Pancreas (tissue), 10 donors: ENCODE data around the gene CDH26. TPM values are rescaled to one million over a fixed set of nuclear protein-coding genes. Genes with fewer than 3 reads are reported as not detected.

ENCODE experiments used
- ATAC-seq, 4 donors: fragments of 200-7000 bp; cut with Tn5 transposase; one replicate each; pipeline versions ENCODE4 v1.8.0 to v1.9.1; 2020; ENCODE audit warnings: mild to moderate bottlenecking in 4 of 4, moderate library complexity in 4 of 4
- DNase-seq, 6 donors: peaks; one replicate each; pipeline ENCODE4 v3.0.0-alpha.2; 2020
- FAIRE-seq: peaks from 2 replicates; lab custom pipeline; 2012; peaks lifted over from hg19 to GRCh38; lab: Jason Lieb, UNC
- H3K27ac ChIP-seq, 4 donors: fragments of 200-600 bp; sonication (generic); 1 replicate in 3 of 4; 2 replicates in 1 of 4; pipeline versions ENCODE4 v1.5.0 to v1.8.0; 2020
- H3K27me3 ChIP-seq, 4 donors: fragments of 200-600 bp; one replicate each; pipeline ENCODE4 v1.8.0; 2021
- H3K36me3 ChIP-seq, 3 donors: fragments of 200-600 bp; sonication (generic) in 1 of 3; one replicate each; pipeline versions ENCODE4 v1.5.0 to v1.8.0; 2020 to 2021
- H3K4me1 ChIP-seq, 3 donors: fragments of 200-600 bp; one replicate each; pipeline ENCODE4 v1.8.0; 2021
- H3K4me3 ChIP-seq, 4 donors: fragments of 200-600 bp; sonication (generic) in 2 of 4; one replicate each; pipeline versions ENCODE4 v1.5.0 to v1.8.0; 2020 to 2021
- H3K9me3 ChIP-seq, 4 donors: fragments of 200-600 bp; one replicate each; pipeline ENCODE4 v1.8.0; 2021
- WGBS, 2 donors: extraction: QIAGEN DNeasy Blood & Tissue Kit; methylation state at CpG; one replicate each; pipeline ENCODE4 v1.1.7; 2013; 5-methylcytosine and 5-hydroxymethylcytosine counted together
- intact Hi-C, 3 donors: fragments of 100-400 bp; cut with DNase I; formaldehyde crosslinking; loops; one replicate each; pipeline versions ENCODE4 v1.11.1 to v1.14.2; 2022
- polyA plus RNA-seq, 2 donors: library from polyadenylated mRNA; stranded (reverse); fragments of 200-250 nt; gene quantifications; one replicate each; pipeline ENCODE4 v1.2.3, GENCODE V29; 2013
- total RNA-seq, 6 donors: library from RNA; stranded (reverse); fragmentation: NEBNext Ultra II Directional in 4 of 6; extraction: Animal tissue kit (Norgen Biotek cat#: 25700) in 4 of 6; gene quantifications; one replicate each; pipeline versions ENCODE4 v1.2.1 to v1.2.4, GENCODE V29; 2021 to 2023
- TF ChIP-seq, protein P1 (sequence below), 4 donors: fragments of 200-600 bp; sonication (generic) in 3 of 4; IDR thresholded peaks; one replicate each; pipeline versions ENCODE4 v1.5.0 to v1.8.0; 2021; ENCODE audit warnings: antibody characterized with exemption in 4 of 4
- donor health status: healthy with polysubstance abuse.
- donor health status: DM: no; HTN: no; CAD: no; lungs with moderate emphysema.
- donor health status: DM: no; HTN: no; CAD: no.
- donor health status: control.
- donor health status: control.
- donor health status: Bipolar disorder and iron deficiency.
- donor health status: DM: yes; HTN: yes; CAD: no.
- donor health status: DM: no; HTN: no; CAD: no.
- donor health status: DM: no; HTN: no; CAD: no.
- donor health status: DM: yes; HTN: yes; CAD: no.

Gene CDH26
- total and polyA plus RNA-seq, 8 donors: 0.13 to 1.1 (median 0.48) TPM

- ATAC-seq: no peak
- intact Hi-C loops: loop anchor here in 1 of 3 donors (10.0 kb wide), 1 partner anchor 1838 kb away; no protein-coding TSS in a partner anchor
These were observed 98.3 kb downstream of the CDH26 start for GRCh38 chr20:60056407-60057122.

DNA sequence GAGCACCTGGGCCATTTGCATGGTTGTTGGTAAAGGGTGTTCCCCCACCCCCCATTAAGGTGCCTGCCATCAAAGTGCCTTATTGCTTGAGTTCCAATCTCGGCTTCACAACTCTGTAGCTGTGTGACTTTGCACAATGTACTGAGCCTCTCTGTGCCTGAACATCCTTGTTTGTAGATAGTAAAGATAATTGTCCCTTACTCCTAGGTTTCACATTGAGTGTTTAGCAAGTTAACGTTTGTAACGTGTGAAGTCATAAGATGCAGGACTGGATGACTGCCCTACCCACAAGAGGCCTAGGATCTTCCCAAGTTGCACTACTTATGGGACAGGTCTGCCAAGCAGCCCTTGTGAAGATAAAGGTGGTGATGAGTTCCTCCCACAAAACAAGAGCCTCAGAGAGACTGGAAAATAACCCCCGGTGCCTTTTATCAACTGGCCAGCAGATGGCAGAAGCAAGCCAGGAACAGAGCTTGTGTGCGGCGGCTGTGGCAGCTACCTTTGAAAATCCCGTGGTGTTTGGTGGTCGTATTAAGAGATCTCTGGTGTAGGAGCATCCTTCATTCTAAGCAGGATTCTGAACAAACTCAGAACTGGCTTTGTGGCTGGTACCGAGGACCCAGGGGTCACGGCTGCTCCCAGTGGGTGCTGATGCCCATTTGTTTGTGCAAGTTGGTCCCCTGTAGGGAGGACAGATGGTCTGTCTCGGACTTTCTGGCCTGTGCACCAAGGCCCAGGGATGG, 99.1 kb downstream of the CDH26 start:
- DNase-seq: peak in 4 of 6 donors; percentile 17 to 64 (median 47)
- Histone ChIP-seq H3K9me3 (no peaks in the 10 kb centered on the region), H3K36me3 (no peaks in the 10 kb centered on the region), H3K27me3 (peaks cover 0 to 16% (median 0%) of the 10 kb centered on the region in 4 donors), H3K4me1 (no peaks in the 10 kb centered on the region), H3K4me3 (no peak overlapping the region), H3K27ac (no peak overlapping the region)
- 7 to 11% methylated on average over 11 of the region's 11 CpGs for WGBS, 2 donors
- no peak for FAIRE-seq
- TF ChIP-seq, protein P1, sequence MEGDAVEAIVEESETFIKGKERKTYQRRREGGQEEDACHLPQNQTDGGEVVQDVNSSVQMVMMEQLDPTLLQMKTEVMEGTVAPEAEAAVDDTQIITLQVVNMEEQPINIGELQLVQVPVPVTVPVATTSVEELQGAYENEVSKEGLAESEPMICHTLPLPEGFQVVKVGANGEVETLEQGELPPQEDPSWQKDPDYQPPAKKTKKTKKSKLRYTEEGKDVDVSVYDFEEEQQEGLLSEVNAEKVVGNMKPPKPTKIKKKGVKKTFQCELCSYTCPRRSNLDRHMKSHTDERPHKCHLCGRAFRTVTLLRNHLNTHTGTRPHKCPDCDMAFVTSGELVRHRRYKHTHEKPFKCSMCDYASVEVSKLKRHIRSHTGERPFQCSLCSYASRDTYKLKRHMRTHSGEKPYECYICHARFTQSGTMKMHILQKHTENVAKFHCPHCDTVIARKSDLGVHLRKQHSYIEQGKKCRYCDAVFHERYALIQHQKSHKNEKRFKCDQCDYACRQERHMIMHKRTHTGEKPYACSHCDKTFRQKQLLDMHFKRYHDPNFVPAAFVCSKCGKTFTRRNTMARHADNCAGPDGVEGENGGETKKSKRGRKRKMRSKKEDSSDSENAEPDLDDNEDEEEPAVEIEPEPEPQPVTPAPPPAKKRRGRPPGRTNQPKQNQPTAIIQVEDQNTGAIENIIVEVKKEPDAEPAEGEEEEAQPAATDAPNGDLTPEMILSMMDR (IDR thresholded peaks at IDR 0.05): peak; percentile 36 to 79 (median 76)
- peak in 3 of 4 donors; percentile 77 to 79 (median 78) for ATAC-seq
- intact Hi-C loops: loop anchor here in 1 of 3 donors (10.0 kb wide), 1 partner anchor 1838 kb away; no protein-coding TSS in a partner anchor

More at GRCh38 chr20:60056407-60057122, 98.3 kb downstream of the CDH26 start:
- FAIRE-seq (no peak), DNase-seq (no peak)
- 41 to 64% methylated on average over 5 of the region's 5 CpGs for WGBS, 2 donors
- Histone ChIP-seq H3K4me1 (no peaks in the 10 kb centered on the region), H3K9me3 (no peaks in the 10 kb centered on the region), H3K27me3 (peaks cover 0 to 16% (median 0%) of the 10 kb centered on the region in 4 donors), H3K4me3 (no peak overlapping the region), H3K36me3 (no peaks in the 10 kb centered on the region), H3K27ac (no peak overlapping the region)
- TF ChIP-seq, protein P1 (IDR thresholded peaks at IDR 0.05): no peak

DNA sequence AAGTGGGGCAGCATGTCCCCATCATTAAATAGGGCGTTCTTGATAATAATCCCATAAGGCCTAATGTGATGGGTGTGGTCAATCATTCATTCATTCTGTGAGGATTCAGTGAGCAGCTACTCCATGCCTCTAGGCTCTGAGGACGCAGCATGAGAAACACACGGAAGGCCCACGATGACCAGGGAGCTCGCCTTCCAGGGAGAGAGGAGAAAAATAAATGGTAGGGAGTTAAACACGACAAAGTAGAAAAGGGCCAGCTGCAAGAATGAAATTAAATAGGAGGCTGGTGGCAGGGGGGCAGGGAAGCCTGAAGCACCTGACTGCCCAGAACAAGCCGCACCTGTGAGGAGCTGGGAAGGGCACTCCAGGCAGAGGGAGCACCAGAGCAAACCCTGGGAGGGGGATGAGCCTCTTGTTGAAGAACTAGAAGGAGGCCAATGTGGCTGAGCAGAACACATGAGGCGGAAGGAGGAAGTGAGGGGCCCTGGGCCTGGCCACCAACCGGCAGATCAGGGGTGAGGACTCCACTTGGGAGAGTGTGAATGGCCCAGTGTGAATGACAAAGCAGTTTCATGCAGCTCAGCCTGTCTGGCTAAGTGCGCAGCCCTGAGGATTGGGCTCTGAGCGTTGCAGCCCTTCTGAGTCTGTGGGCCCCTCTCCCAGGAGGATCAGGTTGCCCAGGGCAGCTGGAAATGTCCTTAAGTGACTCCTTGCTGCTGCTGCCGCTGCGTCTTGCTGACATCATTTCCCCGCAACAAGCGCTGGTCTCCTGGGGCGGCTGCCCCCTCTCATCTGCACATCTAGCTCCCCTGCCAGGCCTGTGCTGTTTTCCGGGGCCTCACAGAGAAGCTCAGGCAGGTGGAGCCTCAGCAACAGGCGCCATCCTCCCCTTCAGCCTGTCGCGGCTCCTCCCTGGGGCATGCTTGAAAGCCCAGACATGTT, 99.9 kb downstream of the CDH26 start:
- Histone ChIP-seq H3K4me1 (no peaks in the 10 kb centered on the region), H3K27ac (no peak overlapping the region), H3K4me3 (no peak overlapping the region), H3K27me3 (peaks cover 0 to 16% (median 0%) of the 10 kb centered on the region in 4 donors), H3K36me3 (no peaks in the 10 kb centered on the region), H3K9me3 (no peaks in the 10 kb centered on the region)
- TF ChIP-seq, protein P1 (IDR thresholded peaks at IDR 0.05): no peak
- ATAC-seq: peak in 3 of 4 donors; percentile 57 to 61 (median 59)
- FAIRE-seq: no peak
- DNase-seq: peak in 1 of 6 donors; percentile 34
- WGBS, 2 donors: 57 to 63% methylated on average over 20 of the region's 20 CpGs
- intact Hi-C loops: loop anchor here in 1 of 3 donors (10.0 kb wide), 1 partner anchor 1837 kb away; no protein-coding TSS in a partner anchor

- intact Hi-C loops: loop anchor here in 1 of 3 donors (10.0 kb wide), 1 partner anchor 1836 kb away; no protein-coding TSS in a partner anchor
- no peak overlapping the region for H3K27ac ChIP-seq
- TF ChIP-seq, protein P1 (IDR thresholded peaks at IDR 0.05): no peak
- peaks cover 0 to 12% (median 0%) of the 10 kb centered on the region in 4 donors for H3K27me3 ChIP-seq
- ATAC-seq: no peak
- H3K9me3 ChIP-seq: no peaks in the 10 kb centered on the region
- H3K4me3 ChIP-seq: no peak overlapping the region
- WGBS, 2 donors: 59 to 74% methylated on average over 9 of the region's 9 CpGs
- FAIRE-seq: no peak
- H3K36me3 ChIP-seq: no peaks in the 10 kb centered on the region
- DNase-seq: no peak
- no peaks in the 10 kb centered on the region for H3K4me1 ChIP-seq
These were observed 100.7 kb downstream of the CDH26 start for GRCh38 chr20:60058879-60059278.
